Heart left ventricle (tissue), 16 donors: ENCODE measurements around the gene CAMTA1. TPM values are rescaled to one million over a fixed set of nuclear protein-coding genes. Genes with fewer than 3 reads are reported as not detected.

Source experiments
- ATAC-seq, 4 donors: fragments of 200-7000 bp; cut with Tn5 transposase; one replicate each; pipeline ENCODE4 v1.9.1; 2020 to 2022; ENCODE audit warnings: moderate library complexity in 4 of 4, mild to moderate bottlenecking in 3 of 4, moderate number of reproducible peaks in 1 of 4
- DNase-seq, 5 donors: peaks; one replicate each; pipeline ENCODE4 v3.0.0-alpha.2; 2020
- H3K27ac ChIP-seq, 12 donors: fragments of 200-600 bp; sonication (generic) in 4 of 12; one replicate each; pipeline versions ENCODE4 v1.5.0 to v1.8.0; 2016 to 2022; ENCODE audit warnings: mild to moderate bottlenecking in 2 of 12
- H3K27me3 ChIP-seq, 9 donors: fragments of 200-600 bp; sonication (generic) in 2 of 9; one replicate each; pipeline versions ENCODE4 v1.5.1 to v1.8.0; 2016 to 2022; ENCODE audit warnings: mild to moderate bottlenecking in 3 of 9
- H3K36me3 ChIP-seq, 9 donors: fragments of 200-600 bp; sonication (generic) in 2 of 9; one replicate each; pipeline versions ENCODE4 v1.5.0 to v1.8.0; 2018 to 2022; ENCODE audit warnings: mild to moderate bottlenecking in 2 of 9
- H3K4me1 ChIP-seq, 12 donors: fragments of 200-600 bp; sonication (generic) in 4 of 12; one replicate each; pipeline versions ENCODE4 v1.5.0 to v1.8.0; 2016 to 2022; ENCODE audit warnings: mild to moderate bottlenecking in 3 of 12
- H3K4me3 ChIP-seq, 12 donors: fragments of 200-600 bp; sonication (generic) in 4 of 12; one replicate each; pipeline versions ENCODE4 v1.5.0 to v1.8.0; 2017 to 2022; ENCODE audit warnings: mild to moderate bottlenecking in 9 of 12, moderate library complexity in 4 of 12
- H3K9me3 ChIP-seq, 12 donors: fragments of 200-600 bp; sonication (generic) in 4 of 12; one replicate each; pipeline versions ENCODE4 v1.5.0 to v1.8.0; 2016 to 2022; ENCODE audit warnings: mild to moderate bottlenecking in 1 of 12
- POLR2A ChIP-seq, 2 donors: fragments of 450-650 bp; IDR thresholded peaks; one replicate each; pipeline ENCODE4 v1.6.1; 2017; ENCODE audit warnings: antibody characterized with exemption in 2 of 2, mild to moderate bottlenecking in 2 of 2, moderate library complexity in 2 of 2
- WGBS, 4 donors: extraction: QIAGEN DNeasy Blood & Tissue Kit in 2 of 4; methylation state at CpG; one replicate each; pipeline versions ENCODE4 v1.1.5 to v1.1.7; 2013 to 2018; 5-methylcytosine and 5-hydroxymethylcytosine counted together
- intact Hi-C, 10 donors: fragments of 100-400 bp; cut with DNase I; formaldehyde crosslinking; loops; one replicate each; pipeline versions ENCODE4 v1.11.1 to v1.14.2; 2022
- polyA plus RNA-seq, 2 donors: library from polyadenylated mRNA; stranded (reverse); fragments of 200-250 nt; gene quantifications; one replicate each; pipeline ENCODE4 v1.2.3, GENCODE V29; 2013
- total RNA-seq, 9 donors: library from RNA; depleted of rRNA in 2 of 9; stranded (reverse); fragments of >200 nt in 2 of 9; fragmentation: NEBNext Ultra II Directional in 3 of 9; extraction: Animal tissue kit (Norgen Biotek cat#: 25700) in 3 of 9; gene quantifications; one replicate each; pipeline versions ENCODE4 v1.1.0 to v1.2.4, GENCODE V29; 2016 to 2023
- TF ChIP-seq, protein P1 (sequence below), 12 donors: fragments of 200-600 bp; sonication (generic) in 4 of 12; IDR thresholded peaks; one replicate each; pipeline versions ENCODE4 v1.5.0 to v1.8.0; 2018 to 2022; ENCODE audit warnings: antibody characterized with exemption in 12 of 12, mild to moderate bottlenecking in 5 of 12
- donor health status: ischemic (EF 13 %, LVEDD 7.1; RV severe dilation, severe dysfunction).
- donor health status: healthy with polysubstance abuse.
- donor health status: DM: no; HTN: yes; CAD: no.
- donor health status: DM: no; HTN: no; CAD: no.
- donor health status: ischemic (EF 25% LVEDD 6.9; RV normal size, moderate dysfunction).
- donor health status: ischemic (EF 25% LVEDD 5.7; RV mildly dilated, moderate dysfunction).
- donor health status: healthy.
- donor health status: DM: yes; HTN: yes; CAD: no.
- donor health status: ischemic (EF 35%, LVEDD 5.7; RV mildly dilated, moderate dysfunction).
- donor health status: nonischemic (EF 11% LVEDD 7.7; RV severe dilation, severe dysfunction).
- donor health status: DM: yes; HTN: yes; CAD: no.
- donor health status: PGD.
- donor health status: ischemic (EF 29% LVEDD 5.4; RV normal size, mild dysfunction).
- donor health status: nonischemic (EF 23%, LVEDD 6.1; RV moderate dilation, normal function).

CAMTA1 gene
- total and polyA plus RNA-seq, 11 donors: 114 to 303 (median 137) TPM

DNA sequence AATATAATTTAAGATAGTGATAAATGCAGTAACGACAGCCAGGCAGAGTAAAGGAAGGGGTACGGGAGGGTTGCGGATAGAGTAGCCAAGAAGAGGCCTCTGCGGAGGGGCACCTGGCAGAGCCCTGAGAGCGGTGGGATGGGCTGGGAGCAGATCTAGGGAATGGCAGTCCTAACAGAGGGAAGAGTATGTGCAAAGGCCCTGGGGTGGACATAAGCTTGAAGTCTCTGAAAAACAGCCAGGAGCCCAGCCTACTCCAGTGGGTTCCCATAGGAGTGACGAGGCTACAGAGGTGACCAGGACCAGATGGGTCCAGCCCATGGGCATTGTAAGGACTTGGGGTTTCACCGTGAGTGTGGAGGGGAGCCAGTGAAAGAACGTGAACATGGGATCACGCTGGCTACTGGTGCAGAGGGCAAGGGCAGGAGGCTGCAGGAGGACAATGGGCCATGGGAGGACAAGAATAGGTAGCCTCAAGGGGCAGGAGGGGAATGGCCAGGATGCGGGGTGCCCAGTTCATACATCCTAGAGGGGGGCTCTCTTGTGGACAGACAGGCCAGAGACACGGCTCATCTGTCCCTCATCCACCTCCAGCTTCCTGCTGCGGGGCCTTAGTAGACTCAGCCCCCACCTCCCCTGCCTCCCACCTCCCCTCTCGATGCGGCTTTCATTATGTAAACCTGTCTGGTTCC is 800.1 kb downstream of the CAMTA1 start:
- intact Hi-C loops: loop anchor here in 1 of 10 donors (10.0 kb wide), 1 partner anchor 59 kb away; no protein-coding TSS in a partner anchor
- no peak overlapping the region for H3K27ac ChIP-seq
- peaks cover 0 to 12% (median 4%) of the 10 kb centered on the region in 12 donors for H3K4me1 ChIP-seq
- H3K27me3 ChIP-seq: peaks cover 0 to 9% (median 0%) of the 10 kb centered on the region in 9 donors
- H3K4me3 ChIP-seq: no peak overlapping the region
- DNase-seq (peak in 1 of 5 donors; percentile 5), ATAC-seq (no peak)
- WGBS, 4 donors: 83 to 92% (median 86%) methylated on average over 14 of the region's 14 CpGs
- no peaks in the 10 kb centered on the region for H3K36me3 ChIP-seq
- no peak for TF ChIP-seq POLR2A (IDR thresholded peaks at IDR 0.05)
- TF ChIP-seq, protein P1, sequence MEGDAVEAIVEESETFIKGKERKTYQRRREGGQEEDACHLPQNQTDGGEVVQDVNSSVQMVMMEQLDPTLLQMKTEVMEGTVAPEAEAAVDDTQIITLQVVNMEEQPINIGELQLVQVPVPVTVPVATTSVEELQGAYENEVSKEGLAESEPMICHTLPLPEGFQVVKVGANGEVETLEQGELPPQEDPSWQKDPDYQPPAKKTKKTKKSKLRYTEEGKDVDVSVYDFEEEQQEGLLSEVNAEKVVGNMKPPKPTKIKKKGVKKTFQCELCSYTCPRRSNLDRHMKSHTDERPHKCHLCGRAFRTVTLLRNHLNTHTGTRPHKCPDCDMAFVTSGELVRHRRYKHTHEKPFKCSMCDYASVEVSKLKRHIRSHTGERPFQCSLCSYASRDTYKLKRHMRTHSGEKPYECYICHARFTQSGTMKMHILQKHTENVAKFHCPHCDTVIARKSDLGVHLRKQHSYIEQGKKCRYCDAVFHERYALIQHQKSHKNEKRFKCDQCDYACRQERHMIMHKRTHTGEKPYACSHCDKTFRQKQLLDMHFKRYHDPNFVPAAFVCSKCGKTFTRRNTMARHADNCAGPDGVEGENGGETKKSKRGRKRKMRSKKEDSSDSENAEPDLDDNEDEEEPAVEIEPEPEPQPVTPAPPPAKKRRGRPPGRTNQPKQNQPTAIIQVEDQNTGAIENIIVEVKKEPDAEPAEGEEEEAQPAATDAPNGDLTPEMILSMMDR (IDR thresholded peaks at IDR 0.05): no peak
- no peaks in the 10 kb centered on the region for H3K9me3 ChIP-seq

DNA sequence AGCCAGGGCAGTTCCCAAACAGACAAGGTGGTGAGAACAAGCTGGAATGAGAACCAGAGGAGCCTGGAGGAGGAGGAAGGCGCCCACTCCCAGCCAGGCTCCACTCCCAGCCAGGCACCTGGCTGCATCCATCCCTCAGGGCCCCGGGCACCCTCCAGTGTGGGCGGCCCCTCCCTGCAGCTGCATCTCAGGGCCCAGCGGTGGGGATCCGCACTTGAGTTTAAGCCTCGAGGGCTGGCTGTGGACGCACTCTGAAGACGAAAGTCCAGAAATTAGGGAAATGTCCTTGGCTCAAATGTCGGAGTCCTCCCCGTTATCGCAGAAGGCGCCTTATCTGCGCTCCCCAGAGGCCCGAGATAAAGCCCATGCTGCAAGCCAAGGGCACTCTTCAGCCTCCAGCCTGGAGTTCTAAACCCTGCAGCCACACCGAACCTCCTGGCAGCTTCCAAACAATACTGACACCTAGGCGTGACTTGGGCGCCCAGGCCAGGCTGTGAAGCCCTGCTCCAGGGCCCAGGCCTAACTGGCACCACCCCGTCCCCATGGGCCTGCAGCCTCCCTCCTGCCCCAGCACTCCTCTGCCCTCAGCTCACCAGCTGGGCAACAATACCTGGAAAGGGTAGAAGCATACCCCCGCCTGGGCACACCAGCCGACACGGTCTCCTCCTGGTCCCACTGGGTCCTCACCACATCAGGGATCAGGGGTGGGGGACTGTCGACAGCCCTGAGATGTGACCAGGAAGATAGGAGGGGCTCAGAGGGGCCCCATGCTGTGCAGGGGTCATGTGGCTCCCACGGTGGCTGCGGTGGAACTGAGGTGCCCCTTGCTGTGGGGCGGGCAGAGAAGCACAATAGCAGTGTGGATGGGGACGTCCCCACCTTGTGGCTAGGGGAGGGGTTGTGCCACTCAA is 801.0 kb downstream of the CAMTA1 start:
- H3K27ac ChIP-seq: no peak overlapping the region
- peak in 1 of 5 donors; percentile 36 for DNase-seq
- H3K4me1 ChIP-seq: peaks cover 0 to 12% (median 4%) of the 10 kb centered on the region in 12 donors
- TF ChIP-seq, protein P1 (IDR thresholded peaks at IDR 0.05): no peak
- TF ChIP-seq POLR2A (IDR thresholded peaks at IDR 0.05): no peak
- H3K9me3 ChIP-seq: no peaks in the 10 kb centered on the region
- no peak overlapping the region for H3K4me3 ChIP-seq
- peaks cover 0 to 9% (median 0%) of the 10 kb centered on the region in 9 donors for H3K27me3 ChIP-seq
- intact Hi-C loops: loop anchor here in 1 of 10 donors (10.0 kb wide), 1 partner anchor 59 kb away; no protein-coding TSS in a partner anchor
- 42 to 59% (median 47%) methylated on average over 22 to 26 of the region's 26 CpGs for WGBS, 4 donors
- H3K36me3 ChIP-seq: no peaks in the 10 kb centered on the region
- ATAC-seq: peak in 3 of 4 donors; percentile 37 to 69 (median 65)

- DNase-seq (no peak), ATAC-seq (no peak)
- intact Hi-C loops: loop anchor here in 1 of 10 donors (10.0 kb wide), 1 partner anchor 58 kb away; no protein-coding TSS in a partner anchor
- WGBS, 4 donors: 90 to 93% (median 92%) methylated on average over 18 of the region's 18 CpGs
- H3K36me3 ChIP-seq: no peaks in the 10 kb centered on the region
- no peak overlapping the region for H3K4me3 ChIP-seq
- H3K27ac ChIP-seq: no peak overlapping the region
- peaks cover 0 to 12% (median 4%) of the 10 kb centered on the region in 12 donors for H3K4me1 ChIP-seq
- H3K9me3 ChIP-seq: no peaks in the 10 kb centered on the region
- peaks cover 0 to 9% (median 0%) of the 10 kb centered on the region in 9 donors for H3K27me3 ChIP-seq
- TF ChIP-seq POLR2A (IDR thresholded peaks at IDR 0.05): no peak
- TF ChIP-seq, protein P1 (IDR thresholded peaks at IDR 0.05): no peak
Observed at GRCh38 chr1:7587108-7587772, 802.0 kb downstream of the CAMTA1 start.
